ENCODE results near the gene CA14. TPM values are rescaled to one million over a fixed set of nuclear protein-coding genes. Genes with fewer than 3 reads are reported as not detected.
"Not testable (repeated sequence)": the region's sequence is repeated elsewhere in the genome, so short reads cannot be mapped to it uniquely, and the experiment has no call there.

Gene CA14
- total and polyA plus RNA-seq, 2 of the 4 experiments (the other 2 are of a cell fraction): not detected

DNA sequence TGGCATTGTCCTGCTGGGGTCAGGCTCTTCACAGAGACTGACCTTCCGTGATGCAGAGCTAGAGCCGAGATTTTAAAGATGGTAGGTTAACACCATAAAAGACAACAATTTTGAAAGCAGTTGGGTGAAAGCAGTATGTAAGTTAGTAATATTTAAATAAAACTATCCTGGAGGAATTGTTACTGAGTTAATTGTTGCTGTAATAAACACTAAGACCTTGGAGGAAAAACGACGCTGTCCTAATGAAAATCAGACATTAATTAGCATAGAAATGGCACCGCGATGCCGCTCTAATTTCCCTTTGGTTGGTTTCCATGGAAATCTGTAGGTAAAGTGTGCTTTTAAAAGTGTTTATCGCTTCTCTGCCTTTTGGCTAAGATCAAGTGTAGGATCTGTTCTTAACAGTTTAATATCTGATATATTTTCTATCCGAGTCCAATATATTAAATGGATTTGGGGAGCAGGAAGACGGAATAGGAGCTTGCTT lies 20.9 kb upstream of the CA14 start:
- intact Hi-C loops (cut with micrococcal nuclease): loop anchor here (5.0 kb wide), 1 partner anchor 46 kb away; the partner anchor contains the start of gene CIART
- dilution Hi-C loops (cut with HindIII; ENCODE audit: low sequenced_read_pairs, unreplicated experiment): no loop called here
- no peaks in the 10 kb centered on the region for H3K9me1 ChIP-seq (ENCODE audit: insufficient read depth, low read length)
- peak overlapping the region; percentile 82 for H3K4ac ChIP-seq (ENCODE audit: low read depth, low read length)
- H3K4me3 ChIP-seq (ENCODE audit: insufficient read depth, low read depth, low read length): peak overlapping the region; percentile 67
- peak overlapping the region; percentile 36; the same call in 1 of the 2 replicates for H3K27ac ChIP-seq (ENCODE audit: insufficient read depth, low read length)
- TF ChIP-seq, protein P1, sequence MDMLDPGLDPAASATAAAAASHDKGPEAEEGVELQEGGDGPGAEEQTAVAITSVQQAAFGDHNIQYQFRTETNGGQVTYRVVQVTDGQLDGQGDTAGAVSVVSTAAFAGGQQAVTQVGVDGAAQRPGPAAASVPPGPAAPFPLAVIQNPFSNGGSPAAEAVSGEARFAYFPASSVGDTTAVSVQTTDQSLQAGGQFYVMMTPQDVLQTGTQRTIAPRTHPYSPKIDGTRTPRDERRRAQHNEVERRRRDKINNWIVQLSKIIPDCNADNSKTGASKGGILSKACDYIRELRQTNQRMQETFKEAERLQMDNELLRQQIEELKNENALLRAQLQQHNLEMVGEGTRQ (IDR thresholded peaks at IDR 0.05; ENCODE audit: low read depth, low read length): no peak
- TF ChIP-seq SMC3 (IDR thresholded peaks at IDR 0.05; ENCODE audit: low read depth, low read length): no peak
- H2AK5ac ChIP-seq (ENCODE audit: low read depth, low read length): peak overlapping the region; percentile 71; the same call in 1 of the 2 replicates
- peak overlapping the region; percentile 94 for H3K4me2 ChIP-seq (ENCODE audit: low read depth, low read length)
- H4K20me1 ChIP-seq (ENCODE audit: insufficient read depth, low read length): no peaks in the 10 kb centered on the region; the same call in 1 of the 2 replicates
- H2BK15ac ChIP-seq (ENCODE audit: low read depth, low read length): peak overlapping the region; percentile 38; the same call in 1 of the 3 replicates
- H3K9ac ChIP-seq (ENCODE audit: low read depth, low read length): peak overlapping the region; percentile 55; the same call in 1 of the 2 replicates
- peak overlapping the region; percentile 43; the same call in 1 of the 2 replicates for H2BK120ac ChIP-seq (ENCODE audit: low read depth, low read length)
- DNase-seq (no peak), ATAC-seq (ENCODE audit: low read depth) (no peak)
- peak overlapping the region; percentile 62 for H2BK5ac ChIP-seq (ENCODE audit: low read depth, low read length, poor library complexity, severe bottlenecking)
- no peaks in the 10 kb centered on the region for H3K9me3 ChIP-seq (ENCODE audit: control insufficient read depth, insufficient read depth, low read length)
- no peaks in the 10 kb centered on the region for H3K36me3 ChIP-seq (ENCODE audit: control insufficient read depth, insufficient read depth, low read length)
- H2BK20ac ChIP-seq (ENCODE audit: low read depth, low read length): peak overlapping the region; percentile 12
- peak overlapping the region; percentile 92 for H3K56ac ChIP-seq (ENCODE audit: extremely low read depth, insufficient read depth, low read length)
- 47% methylated on average over 3 of the region's 10 CpGs; no CpG with 5 or more reads in 1 of the 2 experiments for WGBS, 2 experiments (ENCODE audit: extremely low coverage in 2 of 2, insufficient read length in 1 of 2)
- H2AFZ ChIP-seq (replicated peaks; ENCODE audit: low read length, poor library complexity): peak overlapping the region; percentile 97
- H4K91ac ChIP-seq (ENCODE audit: insufficient read depth, low read depth, low read length): peak overlapping the region; percentile 73
- peak overlapping the region; percentile 78 for H3K23ac ChIP-seq (ENCODE audit: low read depth, low read length)
- no peak overlapping the region for H4K5ac ChIP-seq (ENCODE audit: low read depth, low read length)
- ChIA-PET CTCF (interaction anchor here (1.2 kb wide), 1 partner anchor 19 kb away, joined by 4 read pairs; no protein-coding TSS in a partner anchor), POLR2A (ENCODE audit: unreplicated experiment) (no interaction called here)
- H2AK9ac ChIP-seq (replicated peaks; ENCODE audit: low read depth, low read length, poor library complexity): peak overlapping the region; percentile 97
- H4K8ac ChIP-seq (ENCODE audit: low read depth in 2 of 2, low read length in 2 of 2): peak overlapping the region; percentile 55 to 84
- peaks cover 0 to 22% of the 10 kb centered on the region in 2 experiments; a peak in 2 of 4 replicates for H3K79me1 ChIP-seq (ENCODE audit: low read depth in 1 of 2, low read length in 2 of 2)
- no TSS peak for BruUV-seq (replicated peaks)
- no peak overlapping the region for H3K18ac ChIP-seq (ENCODE audit: low read depth, low read length)
- 0 out of 2 replicates have a peak, but pooled peaks cover 3% of the 10 kb centered on the region for H3K4me1 ChIP-seq (ENCODE audit: control insufficient read depth, insufficient read depth, low read length)
- no peaks in the 10 kb centered on the region for H3K27me3 ChIP-seq (ENCODE audit: control insufficient read depth, insufficient read depth, low read length)
- H3K14ac ChIP-seq (replicated peaks; ENCODE audit: low read depth, low read length): peak overlapping the region; percentile 86
- in situ Hi-C loops (cut with MboI; ENCODE audit: low sequenced_read_pairs): no loop called here

DNA sequence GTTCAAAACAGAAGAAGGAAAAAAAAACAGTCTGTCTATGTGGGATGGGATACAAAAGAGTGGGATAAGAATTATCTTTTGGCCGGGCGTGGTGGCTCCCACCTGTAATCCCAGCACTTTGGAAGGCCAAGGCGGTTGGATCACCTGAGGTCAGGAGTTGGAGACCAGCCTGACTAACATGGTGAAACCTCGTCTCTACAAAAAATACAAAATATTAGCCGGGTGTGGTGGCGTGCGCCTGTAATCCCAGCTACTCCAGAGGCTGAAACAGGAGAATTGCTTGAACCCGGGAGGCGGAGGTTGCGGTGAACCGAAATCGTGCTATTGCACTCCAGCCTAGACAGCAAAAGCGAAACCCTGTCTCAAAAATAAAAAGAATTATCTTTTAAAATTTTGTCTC lies 20.4 kb upstream of the CA14 start:
- H2BK20ac ChIP-seq (ENCODE audit: low read depth, low read length); H3K4me1 ChIP-seq (ENCODE audit: control insufficient read depth, insufficient read depth, low read length); H3K36me3 ChIP-seq (ENCODE audit: control insufficient read depth, insufficient read depth, low read length); H2BK15ac ChIP-seq (ENCODE audit: low read depth, low read length); H3K27me3 ChIP-seq (ENCODE audit: control insufficient read depth, insufficient read depth, low read length); dilution Hi-C loops (cut with HindIII; ENCODE audit: low sequenced_read_pairs, unreplicated experiment); DNase-seq; H3K14ac ChIP-seq (replicated peaks; ENCODE audit: low read depth, low read length); H2AFZ ChIP-seq (replicated peaks; ENCODE audit: low read length, poor library complexity); H2BK5ac ChIP-seq (ENCODE audit: low read depth, low read length, poor library complexity, severe bottlenecking); H3K23ac ChIP-seq (ENCODE audit: low read depth, low read length); H3K9ac ChIP-seq (ENCODE audit: low read depth, low read length); H4K5ac ChIP-seq (ENCODE audit: low read depth, low read length); H4K20me1 ChIP-seq (ENCODE audit: insufficient read depth, low read length); in situ Hi-C loops (cut with MboI; ENCODE audit: low sequenced_read_pairs); H3K56ac ChIP-seq (ENCODE audit: extremely low read depth, insufficient read depth, low read length); ATAC-seq (ENCODE audit: low read depth); H3K4me3 ChIP-seq (ENCODE audit: insufficient read depth, low read depth, low read length); H4K91ac ChIP-seq (ENCODE audit: insufficient read depth, low read depth, low read length); H3K4me2 ChIP-seq (ENCODE audit: low read depth, low read length); H3K9me3 ChIP-seq (ENCODE audit: control insufficient read depth, insufficient read depth, low read length); H2AK5ac ChIP-seq (ENCODE audit: low read depth, low read length); H3K18ac ChIP-seq (ENCODE audit: low read depth, low read length); H3K9me1 ChIP-seq (ENCODE audit: insufficient read depth, low read length); BruUV-seq (replicated peaks); H2BK120ac ChIP-seq (ENCODE audit: low read depth, low read length); H2AK9ac ChIP-seq (replicated peaks; ENCODE audit: low read depth, low read length, poor library complexity); POLR2A ChIA-PET (ENCODE audit: unreplicated experiment); H3K27ac ChIP-seq (ENCODE audit: insufficient read depth, low read length): not testable (repeated sequence)
- H3K79me1 ChIP-seq (ENCODE audit: low read depth in 1 of 2, low read length in 2 of 2): peaks cover 0 to 20% of the 10 kb centered on the region in 2 experiments; a peak in 2 of 4 replicates
- CTCF ChIA-PET: interaction anchor here (1.2 kb wide), 1 partner anchor 19 kb away, joined by 4 read pairs; no protein-coding TSS in a partner anchor
- peak overlapping the region; percentile 15; the same call in 1 of the 2 replicates for H3K4ac ChIP-seq (ENCODE audit: low read depth, low read length)
- intact Hi-C loops (cut with micrococcal nuclease): loop anchor here (5.0 kb wide), 1 partner anchor 45 kb away; the partner anchor contains the start of gene CIART
- WGBS, 2 experiments (ENCODE audit: extremely low coverage in 2 of 2, insufficient read length in 1 of 2): 89% methylated on average over 5 of the region's 13 CpGs; no CpG with 5 or more reads in 1 of the 2 experiments
- H4K8ac ChIP-seq (ENCODE audit: low read depth in 2 of 2, low read length in 2 of 2): peak overlapping the region in 1 of 2 experiments; percentile 58; a peak in 2 of 4 replicates
